Fibroblast of mammary gland (primary cell): Measurements from ENCODE around the gene ST7L.

Experiments
- DNase-seq: peaks from one replicate; pipeline ENCODE4 v3.0.0-alpha.2; 2010; ENCODE audit warnings: low read depth
- H3K4me3 ChIP-seq: 2 replicates; pipeline ENCODE4 v1.5.1; 2011; ENCODE audit warnings: low read depth, mild to moderate bottlenecking, low read length, moderate library complexity; ENCODE audit not compliant: control insufficient read depth
- CTCF ChIP-seq: conservative IDR thresholded peaks from 2 replicates; pipeline ENCODE4 v1.5.1; 2011; ENCODE audit warnings: low read depth, low read length, inconsistent platforms; ENCODE audit not compliant: control insufficient read depth, insufficient read depth

The ST7L gene

GRCh38 chr1:112576240-112576639, 42.7 kb downstream of the ST7L start:
- no peak for TF ChIP-seq CTCF
- no peak overlapping the region for H3K4me3 ChIP-seq
- DNase-seq: no peak

- TF ChIP-seq CTCF: no peak
- peak; percentile 95 for DNase-seq
- H3K4me3 ChIP-seq: no peak overlapping the region
These were observed 43.7 kb downstream of the ST7L start for GRCh38 chr1:112575154-112575804.

- TF ChIP-seq CTCF: no peak
- no peak overlapping the region for H3K4me3 ChIP-seq
- no peak for DNase-seq
These were observed 53.1 kb downstream of the ST7L start for GRCh38 chr1:112565800-112566199.

GRCh38 chr1:112564081-112564480, 54.9 kb downstream of the ST7L start:
- no peak for DNase-seq
- no peak overlapping the region for H3K4me3 ChIP-seq
- no peak for TF ChIP-seq CTCF

GRCh38 chr1:112563341-112563740, 55.6 kb downstream of the ST7L start:
- no peak for TF ChIP-seq CTCF
- DNase-seq: no peak
- no peak overlapping the region for H3K4me3 ChIP-seq

GRCh38 chr1:112558634-112559033, 60.3 kb downstream of the ST7L start:
- no peak for TF ChIP-seq CTCF
- DNase-seq: no peak
- H3K4me3 ChIP-seq: no peak overlapping the region

- H3K4me3 ChIP-seq: no peak overlapping the region
- DNase-seq: peak; percentile 52
- no peak for TF ChIP-seq CTCF
These were observed 61.6 kb downstream of the ST7L start for GRCh38 chr1:112557385-112557784.
